Ovary (tissue), 3 donors: Measurements from ENCODE around the gene LYPD6.
"Not testable (repeated sequence)": the region's sequence is repeated elsewhere in the genome, so short reads cannot be mapped to it uniquely, and the experiment has no call there.

Source experiments
- CTCF ChIP-seq, 3 donors: fragments of 450-650 bp in 2 of 3; fragments of 200-600 bp in 1 of 3; IDR thresholded peaks; one replicate each; pipeline versions ENCODE4 v1.5.1 to v1.8.0; 2016 to 2022; ENCODE audit warnings: antibody characterized with exemption in 3 of 3, mild to moderate bottlenecking in 1 of 3
- EP300 ChIP-seq: sonication (generic); formaldehyde crosslinking; IDR thresholded peaks from one replicate; pipeline ENCODE4 v1.6.1; 2017; ENCODE audit warnings: antibody characterized with exemption
- POLR2A ChIP-seq: fragments of 450-650 bp; IDR thresholded peaks from one replicate; pipeline ENCODE4 v1.6.1; 2017; ENCODE audit warnings: antibody characterized with exemption, mild to moderate bottlenecking, moderate library complexity
- donor health status: DM: no; HTN: no; CAD: no.

- TF ChIP-seq CTCF (IDR thresholded peaks at IDR 0.05); POLR2A; EP300: not testable (repeated sequence)
These were observed 11.8 kb upstream of the LYPD6 start for GRCh38 chr2:149318566-149318965.
